ENCODE data around the gene ZFR2.
"Not testable (repeated sequence)": the region's sequence is repeated elsewhere in the genome, so short reads cannot be mapped to it uniquely, and the experiment has no call there.

ZFR2 gene

GRCh38 chr19:3893509-3894179 lies 24.8 kb upstream of the ZFR2 start:
- no peak for DNase-seq (ENCODE audit: low read depth)
- TF ChIP-seq CTCF (IDR thresholded peaks at IDR 0.05; ENCODE audit: control insufficient read depth, insufficient read depth, low read depth, low read length, missing control alignments), result no peak
- H3K4me3 ChIP-seq (ENCODE audit: control insufficient read depth, low read depth, low read length), result no peak overlapping the region

- DNase-seq (ENCODE audit: low read depth), result no peak
- H3K4me3 ChIP-seq (ENCODE audit: control insufficient read depth, low read depth, low read length), result no peak overlapping the region
- no peak for TF ChIP-seq CTCF (IDR thresholded peaks at IDR 0.05; ENCODE audit: control insufficient read depth, insufficient read depth, low read depth, low read length, missing control alignments)
Measured at GRCh38 chr19:3890591-3890990, 21.8 kb upstream of the ZFR2 start.

- DNase-seq (ENCODE audit: low read depth), result no peak
- TF ChIP-seq CTCF (IDR thresholded peaks at IDR 0.05; ENCODE audit: control insufficient read depth, insufficient read depth, low read depth, low read length, missing control alignments), result no peak
- no peak overlapping the region for H3K4me3 ChIP-seq (ENCODE audit: control insufficient read depth, low read depth, low read length)
Measured at GRCh38 chr19:3882041-3882384, 13.2 kb upstream of the ZFR2 start.

GRCh38 chr19:3881272-3882040 lies 12.6 kb upstream of the ZFR2 start:
- H3K4me3 ChIP-seq (ENCODE audit: control insufficient read depth, low read depth, low read length), result no peak overlapping the region
- no peak for TF ChIP-seq CTCF (IDR thresholded peaks at IDR 0.05; ENCODE audit: control insufficient read depth, insufficient read depth, low read depth, low read length, missing control alignments)
- DNase-seq (ENCODE audit: low read depth), result no peak

- TF ChIP-seq CTCF (IDR thresholded peaks at IDR 0.05; ENCODE audit: control insufficient read depth, insufficient read depth, low read depth, low read length, missing control alignments), result no peak
- no peak for DNase-seq (ENCODE audit: low read depth)
- no peak within 1 kb of the TSS for H3K4me3 ChIP-seq (ENCODE audit: control insufficient read depth, low read depth, low read length)
Measured at GRCh38 chr19:3880471-3881271, 11.8 kb upstream of the ZFR2 start, which contains the start of gene ATCAY. Gene ATCAY (plus strand): TSS chr19:3880685. CDS start chr19:3885768, 5,083 bp downstream.

GRCh38 chr19:3879656-3880055 lies 10.8 kb upstream of the ZFR2 start:
- DNase-seq (ENCODE audit: low read depth), result no peak
- TF ChIP-seq CTCF (IDR thresholded peaks at IDR 0.05; ENCODE audit: control insufficient read depth, insufficient read depth, low read depth, low read length, missing control alignments), result no peak
- H3K4me3 ChIP-seq (ENCODE audit: control insufficient read depth, low read depth, low read length), result no peak overlapping the region

GRCh38 chr19:3874695-3875094 lies 5.9 kb upstream of the ZFR2 start:
- not testable (repeated sequence) for DNase-seq (ENCODE audit: low read depth); H3K4me3 ChIP-seq (ENCODE audit: control insufficient read depth, low read depth, low read length)

Measured in AG09309 (cell line).